Thoracic aorta (tissue), 2 donors: ENCODE data around the gene NCAPH2. TPM values are rescaled to one million over a fixed set of nuclear protein-coding genes. Genes with fewer than 3 reads are reported as not detected.

Source experiments
- ATAC-seq: fragments of 150-250 bp; one replicate; pipeline ENCODE4 v1.8.0; 2017; ENCODE audit warnings: low read depth; ENCODE audit not compliant: insufficient number of reproducible peaks, low FRiP score
- DNase-seq: peaks from one replicate; pipeline ENCODE4 v3.0.0-alpha.2; 2020; ENCODE audit warnings: low spot score
- H3K27ac ChIP-seq, 2 donors: fragments of 200-600 bp; sonication (generic); 1 replicate in 1 of 2; 2 replicates in 1 of 2; pipeline ENCODE4 v1.5.1; 2016; ENCODE audit warnings: mild to moderate bottlenecking in 2 of 2, moderate library complexity in 2 of 2
- H3K27me3 ChIP-seq: fragments of 200-600 bp; sonication (generic); replicated peaks from 2 replicates; pipeline ENCODE4 v1.6.0; 2016; ENCODE audit warnings: mild to moderate bottlenecking; ENCODE audit not compliant: insufficient read depth
- H3K36me3 ChIP-seq: fragments of 200-600 bp; sonication (generic); one replicate; pipeline ENCODE4 v1.5.1; 2016
- H3K4me1 ChIP-seq, 2 donors: fragments of 200-600 bp; sonication (generic); 1 replicate in 1 of 2; 2 replicates in 1 of 2; pipeline versions ENCODE4 v1.5.1 to v1.6.0; 2016; ENCODE audit warnings: low read depth in 2 of 2, mild to moderate bottlenecking in 1 of 2; ENCODE audit not compliant: control insufficient read depth in 1 of 2
- H3K4me3 ChIP-seq: fragments of 200-600 bp; sonication (generic); 2 replicates; pipeline ENCODE4 v1.5.1; 2016; ENCODE audit warnings: mild to moderate bottlenecking
- H3K9me3 ChIP-seq: fragments of 200-600 bp; sonication (generic); 2 replicates; pipeline ENCODE4 v1.5.1; 2016
- CTCF ChIP-seq: fragments of 200-600 bp; sonication (generic); IDR thresholded peaks from one replicate; pipeline ENCODE4 v1.5.1; 2019; ENCODE audit warnings: antibody characterized with exemption
- total RNA-seq, 2 donors: library from RNA; depleted of rRNA; stranded (reverse); fragments of >200 nt; gene quantifications; one replicate each; pipeline versions ENCODE4 v1.1.0 to v1.2.3, GENCODE V29; 2016

The NCAPH2 gene
- total RNA-seq, 2 donors from 2014 or later, result 40.8 to 50.4 TPM

GRCh38 chr22:50461979-50462540 lies 46.0 kb upstream of the NCAPH2 start:
- Histone ChIP-seq H3K27ac (no peak overlapping the region), H3K4me3 (no peak overlapping the region), H3K27me3 (no peaks in the 10 kb centered on the region), H3K9me3 (no peaks in the 10 kb centered on the region), H3K36me3 (peaks cover 93% of the 10 kb centered on the region), H3K4me1 (no peaks in the 10 kb centered on the region)
- TF ChIP-seq CTCF, result no peak
- DNase-seq (no peak), ATAC-seq (no peak)

- no peak for ATAC-seq
- Histone ChIP-seq H3K27me3 (no peaks in the 10 kb centered on the region), H3K27ac (no peak overlapping the region), H3K36me3 (peaks cover 85% of the 10 kb centered on the region), H3K4me3 (no peak overlapping the region), H3K4me1 (no peaks in the 10 kb centered on the region), H3K9me3 (no peaks in the 10 kb centered on the region)
- no peak for TF ChIP-seq CTCF
- no peak for DNase-seq
Observed at GRCh38 chr22:50463188-50463900, 44.7 kb upstream of the NCAPH2 start.

GRCh38 chr22:50464451-50464850 lies 43.6 kb upstream of the NCAPH2 start:
- H3K36me3 ChIP-seq, result peaks cover 76% of the 10 kb centered on the region
- no peak for ATAC-seq

GRCh38 chr22:50465066-50465930 lies 42.7 kb upstream of the NCAPH2 start:
- DNase-seq (no peak), ATAC-seq (no peak)
- H3K27me3 ChIP-seq, result no peaks in the 10 kb centered on the region
- H3K36me3 ChIP-seq, result peaks cover 68% of the 10 kb centered on the region
- no peak overlapping the region for H3K27ac ChIP-seq
- H3K4me3 ChIP-seq, result no peak overlapping the region
- peaks cover 4 to 12% of the 10 kb centered on the region in 2 donors for H3K4me1 ChIP-seq
- H3K9me3 ChIP-seq, result no peaks in the 10 kb centered on the region
- no peak for TF ChIP-seq CTCF

More at GRCh38 chr22:50464451-50464850, 43.6 kb upstream of the NCAPH2 start:
- Histone ChIP-seq H3K4me3 (no peak overlapping the region), H3K4me1 (peaks cover 0 to 3% of the 10 kb centered on the region in 2 donors), H3K27ac (no peak overlapping the region), H3K27me3 (no peaks in the 10 kb centered on the region), H3K9me3 (no peaks in the 10 kb centered on the region)
- TF ChIP-seq CTCF, result no peak
- DNase-seq, result no peak

GRCh38 chr22:50467341-50467740 lies 40.7 kb upstream of the NCAPH2 start:
- ATAC-seq (no peak), DNase-seq (no peak)
- H3K27me3 ChIP-seq, result no peaks in the 10 kb centered on the region
- TF ChIP-seq CTCF, result no peak
- H3K36me3 ChIP-seq, result peaks cover 48% of the 10 kb centered on the region
- H3K4me3 ChIP-seq, result no peak overlapping the region
- H3K27ac ChIP-seq, result no peak overlapping the region
- H3K9me3 ChIP-seq, result no peaks in the 10 kb centered on the region
- H3K4me1 ChIP-seq, result peaks cover 20 to 30% of the 10 kb centered on the region in 2 donors
